Right atrium auricular region (tissue), 2 donors: ENCODE measurements around the gene DLG2. TPM values are rescaled to one million over a fixed set of nuclear protein-coding genes. Genes with fewer than 3 reads are reported as not detected.
A peak's percentile ranks its signal among the peaks of the same experiment; 100 is the strongest.

Source experiments
- DNase-seq: peaks from one replicate; pipeline ENCODE4 v3.0.0-alpha.2; 2019; ENCODE audit warnings: low spot score
- H3K27ac ChIP-seq, 2 donors: fragments of 200-600 bp; sonication (generic); 1 replicate in 1 of 2; 2 replicates in 1 of 2; pipeline ENCODE4 v1.5.1; 2016 to 2019
- H3K27me3 ChIP-seq, 2 donors: fragments of 200-600 bp; sonication (generic); one replicate each; pipeline versions ENCODE4 v1.5.1 to v1.6.0; 2017 to 2019
- H3K36me3 ChIP-seq: fragments of 200-600 bp; sonication (generic); one replicate; pipeline ENCODE4 v1.5.1; 2016
- H3K4me1 ChIP-seq, 2 donors: fragments of 200-600 bp; sonication (generic); one replicate each; pipeline versions ENCODE4 v1.5.1 to v1.6.0; 2017 to 2019
- H3K4me3 ChIP-seq, 2 donors: fragments of 200-600 bp; sonication (generic); 1 replicate in 1 of 2; 2 replicates in 1 of 2; pipeline ENCODE4 v1.5.1; 2017 to 2019; ENCODE audit warnings: mild to moderate bottlenecking in 1 of 2, moderate library complexity in 1 of 2
- H3K9me3 ChIP-seq, 2 donors: fragments of 200-600 bp; sonication (generic); one replicate each; pipeline ENCODE4 v1.5.1; 2019
- CTCF ChIP-seq, 2 donors: fragments of 200-600 bp; sonication (generic); IDR thresholded peaks; one replicate each; pipeline ENCODE4 v1.5.1; 2019; ENCODE audit warnings: antibody characterized with exemption in 2 of 2
- total RNA-seq, 2 donors: library from RNA; depleted of rRNA; stranded (reverse); fragments of >200 nt; gene quantifications; one replicate each; pipeline ENCODE4 v1.1.0, GENCODE V29; 2016

DLG2 gene
- total RNA-seq, 2 donors from 2014 or later, result 6.6 to 6.7 TPM

- Histone ChIP-seq H3K4me3 (no peak overlapping the region), H3K27ac (no peak overlapping the region), H3K27me3 (no peaks in the 10 kb centered on the region), H3K4me1 (no peaks in the 10 kb centered on the region), H3K9me3 (no peaks in the 10 kb centered on the region), H3K36me3 (no peaks in the 10 kb centered on the region)
- no peak for DNase-seq
- TF ChIP-seq CTCF (IDR thresholded peaks at IDR 0.05), result no peak
These were observed 1293.9 kb downstream of the DLG2 start for GRCh38 chr11:84333221-84333620.

- H3K36me3 ChIP-seq, result no peaks in the 10 kb centered on the region
- no peak for DNase-seq
- H3K4me3 ChIP-seq, result no peak overlapping the region
- no peak for TF ChIP-seq CTCF (IDR thresholded peaks at IDR 0.05)
- no peaks in the 10 kb centered on the region for H3K9me3 ChIP-seq
- no peak overlapping the region for H3K27ac ChIP-seq
- H3K4me1 ChIP-seq, result no peaks in the 10 kb centered on the region
- no peaks in the 10 kb centered on the region for H3K27me3 ChIP-seq
These were observed 1304.9 kb downstream of the DLG2 start for GRCh38 chr11:84322211-84322610.

GRCh38 chr11:84319863-84320262 is 1307.3 kb downstream of the DLG2 start:
- Histone ChIP-seq H3K27ac (no peak overlapping the region), H3K36me3 (no peaks in the 10 kb centered on the region)

GRCh38 chr11:84316866-84317555 is 1310.1 kb downstream of the DLG2 start:
- no peaks in the 10 kb centered on the region for H3K27me3 ChIP-seq
- TF ChIP-seq CTCF (IDR thresholded peaks at IDR 0.05), result no peak
- H3K27ac ChIP-seq, result no peak overlapping the region
- no peaks in the 10 kb centered on the region for H3K36me3 ChIP-seq
- no peaks in the 10 kb centered on the region for H3K9me3 ChIP-seq
- H3K4me3 ChIP-seq, result peak overlapping the region in 1 of 2 donors; percentile 21
- DNase-seq, result no peak
- H3K4me1 ChIP-seq, result peaks cover 0 to 9% of the 10 kb centered on the region in 2 donors

More at GRCh38 chr11:84319863-84320262, 1307.3 kb downstream of the DLG2 start:
- no peak overlapping the region for H3K4me3 ChIP-seq
- DNase-seq, result no peak
- peaks cover 0 to 4% of the 10 kb centered on the region in 2 donors for H3K4me1 ChIP-seq
- H3K9me3 ChIP-seq, result no peaks in the 10 kb centered on the region
- no peaks in the 10 kb centered on the region for H3K27me3 ChIP-seq
- TF ChIP-seq CTCF (IDR thresholded peaks at IDR 0.05), result no peak

- Histone ChIP-seq H3K36me3 (no peaks in the 10 kb centered on the region), H3K4me3 (no peak overlapping the region), H3K27me3 (no peaks in the 10 kb centered on the region), H3K9me3 (no peaks in the 10 kb centered on the region), H3K27ac (peak overlapping the region in 1 of 2 donors; percentile 36), H3K4me1 (peaks cover 0 to 9% of the 10 kb centered on the region in 2 donors)
- no peak for TF ChIP-seq CTCF (IDR thresholded peaks at IDR 0.05)
- no peak for DNase-seq
These were observed 1313.2 kb downstream of the DLG2 start for GRCh38 chr11:84313830-84314359.
